HUDEP-2 (cell line): ENCODE measurements around the gene CCL4L2.
"Not testable (repeated sequence)": the region's sequence is repeated elsewhere in the genome, so short reads cannot be mapped to it uniquely, and the experiment has no call there.

Experiments used
- DNase-seq, 76 experiments: peaks; one replicate each; lab custom pipeline; 2025; ENCODE audit not compliant: unreplicated experiment in 76 of 76; lab: John Stamatoyannopoulos, UW

The CCL4L2 gene

GRCh38 chr17:36210439-36211211 is at the start of gene CCL4L2:
Gene CCL4L2 (plus strand): TSS chr17:36211063.
- not testable (repeated sequence) for DNase-seq

GRCh38 chr17:36168836-36169235 is 42.0 kb upstream of the CCL4L2 start:
- DNase-seq: not testable (repeated sequence)

- not testable (repeated sequence) for DNase-seq
Measured at GRCh38 chr17:36176536-36176935, 34.3 kb upstream of the CCL4L2 start, which contains the start of gene TBC1D3B. Gene TBC1D3B (minus strand): TSS chr17:36176636. CDS start chr17:36175050, 1,586 bp downstream.

- peak in 1 of 76 experiments; percentile 35 for DNase-seq
Measured at GRCh38 chr17:36181446-36182175, 29.3 kb upstream of the CCL4L2 start.

GRCh38 chr17:36182176-36183000 is 28.5 kb upstream of the CCL4L2 start:
- peak in 1 of 76 experiments; percentile 20 for DNase-seq

- peak in 44 of 76 experiments; percentile 19 to 78 (median 45) for DNase-seq
Measured at GRCh38 chr17:36183001-36183971, 27.6 kb upstream of the CCL4L2 start.

- DNase-seq: no peak
Measured at GRCh38 chr17:36184023-36184765, 26.7 kb upstream of the CCL4L2 start.

GRCh38 chr17:36185416-36185815 is 25.4 kb upstream of the CCL4L2 start:
- no peak for DNase-seq

- not testable (repeated sequence) for DNase-seq
Measured at GRCh38 chr17:36186810-36187763, 23.8 kb upstream of the CCL4L2 start.

- not testable (repeated sequence) for DNase-seq
Measured at GRCh38 chr17:36187943-36188665, 22.8 kb upstream of the CCL4L2 start.

GRCh38 chr17:36188891-36189306 is 22.0 kb upstream of the CCL4L2 start:
- no peak for DNase-seq

- DNase-seq: not testable (repeated sequence)
Measured at GRCh38 chr17:36189993-36190392, 20.9 kb upstream of the CCL4L2 start.

GRCh38 chr17:36190549-36191330 is 20.1 kb upstream of the CCL4L2 start:
- DNase-seq: not testable (repeated sequence)

GRCh38 chr17:36193216-36193775 is 17.6 kb upstream of the CCL4L2 start:
- no peak for DNase-seq

- not testable (repeated sequence) for DNase-seq
Measured at GRCh38 chr17:36194147-36194831, 16.6 kb upstream of the CCL4L2 start.
